Measurements from ENCODE around the gene MUSK.

Gene MUSK

GRCh38 chr9:110626101-110626829 is 42.3 kb upstream of the MUSK start:
- TF ChIP-seq, protein P1, sequence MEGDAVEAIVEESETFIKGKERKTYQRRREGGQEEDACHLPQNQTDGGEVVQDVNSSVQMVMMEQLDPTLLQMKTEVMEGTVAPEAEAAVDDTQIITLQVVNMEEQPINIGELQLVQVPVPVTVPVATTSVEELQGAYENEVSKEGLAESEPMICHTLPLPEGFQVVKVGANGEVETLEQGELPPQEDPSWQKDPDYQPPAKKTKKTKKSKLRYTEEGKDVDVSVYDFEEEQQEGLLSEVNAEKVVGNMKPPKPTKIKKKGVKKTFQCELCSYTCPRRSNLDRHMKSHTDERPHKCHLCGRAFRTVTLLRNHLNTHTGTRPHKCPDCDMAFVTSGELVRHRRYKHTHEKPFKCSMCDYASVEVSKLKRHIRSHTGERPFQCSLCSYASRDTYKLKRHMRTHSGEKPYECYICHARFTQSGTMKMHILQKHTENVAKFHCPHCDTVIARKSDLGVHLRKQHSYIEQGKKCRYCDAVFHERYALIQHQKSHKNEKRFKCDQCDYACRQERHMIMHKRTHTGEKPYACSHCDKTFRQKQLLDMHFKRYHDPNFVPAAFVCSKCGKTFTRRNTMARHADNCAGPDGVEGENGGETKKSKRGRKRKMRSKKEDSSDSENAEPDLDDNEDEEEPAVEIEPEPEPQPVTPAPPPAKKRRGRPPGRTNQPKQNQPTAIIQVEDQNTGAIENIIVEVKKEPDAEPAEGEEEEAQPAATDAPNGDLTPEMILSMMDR (IDR thresholded peaks at IDR 0.05; ENCODE audit: low read depth, low read length): no peak
- no peak for DNase-seq
- H3K4me1 ChIP-seq: no peaks in the 10 kb centered on the region
- no peaks in the 10 kb centered on the region for H3K27me3 ChIP-seq
- no peaks in the 10 kb centered on the region for H3K36me3 ChIP-seq
- no peaks in the 10 kb centered on the region for H3K9me3 ChIP-seq
- H3K4me3 ChIP-seq (ENCODE audit: low read depth, low read length): no peak overlapping the region

DNA sequence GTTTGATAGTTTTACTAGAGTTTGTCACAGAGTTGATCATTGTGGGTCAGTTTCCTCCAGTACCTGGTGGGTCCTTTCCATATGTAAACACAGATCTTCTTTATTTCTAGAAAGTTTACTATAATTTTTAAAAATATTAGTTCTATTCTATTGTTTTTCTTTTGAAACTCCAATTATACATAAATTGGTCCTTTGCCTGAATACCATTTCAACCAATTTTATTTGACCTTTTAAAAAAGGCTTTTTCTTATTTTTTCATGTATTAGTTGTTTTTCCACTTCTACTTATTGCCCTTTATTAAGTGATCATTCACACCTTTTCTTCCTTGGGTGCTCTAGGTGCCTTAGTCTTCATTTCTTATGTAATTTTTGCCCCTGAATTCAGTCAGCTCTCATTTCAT is 33.0 kb upstream of the MUSK start:
- no peaks in the 10 kb centered on the region for H3K9me3 ChIP-seq
- no peaks in the 10 kb centered on the region for H3K4me1 ChIP-seq
- no peak for DNase-seq
- no peak overlapping the region for H3K4me3 ChIP-seq (ENCODE audit: low read depth, low read length)
- TF ChIP-seq, protein P1 (IDR thresholded peaks at IDR 0.05; ENCODE audit: low read depth, low read length): no peak
- H3K27me3 ChIP-seq: no peaks in the 10 kb centered on the region
- no peaks in the 10 kb centered on the region for H3K36me3 ChIP-seq

DNA sequence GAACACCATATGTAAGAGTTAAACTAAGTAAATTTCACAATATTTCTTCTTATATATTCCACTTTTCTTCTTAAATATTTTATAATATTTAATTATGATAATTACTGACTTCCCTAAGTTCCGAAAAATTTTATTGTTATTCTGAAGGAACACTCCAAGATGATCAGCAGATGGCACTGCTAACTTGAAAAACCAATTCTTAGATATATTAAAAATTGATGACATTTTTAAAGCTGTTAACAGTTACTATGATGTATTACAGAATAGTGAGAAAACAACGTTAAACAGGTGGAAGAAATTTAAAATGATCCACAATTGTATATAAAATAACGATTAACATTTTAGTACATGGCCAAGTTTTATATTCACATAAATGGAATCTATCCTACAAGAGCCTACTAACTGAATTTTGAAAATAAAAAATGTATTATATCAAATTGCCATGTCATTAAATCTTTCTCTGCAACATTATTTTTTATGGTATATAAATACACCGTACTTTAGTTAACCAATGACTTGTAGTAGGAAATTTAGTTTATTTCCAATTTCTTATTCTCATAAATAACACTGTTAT is 30.1 kb upstream of the MUSK start:
- TF ChIP-seq, protein P1 (IDR thresholded peaks at IDR 0.05; ENCODE audit: low read depth, low read length): peak; percentile 49
- Histone ChIP-seq H3K9me3 (no peaks in the 10 kb centered on the region), H3K36me3 (no peaks in the 10 kb centered on the region), H3K4me3 (ENCODE audit: low read depth, low read length) (no peak overlapping the region), H3K27me3 (no peaks in the 10 kb centered on the region), H3K4me1 (no peaks in the 10 kb centered on the region)
- DNase-seq: no peak

- Histone ChIP-seq H3K4me1 (no peaks in the 10 kb centered on the region), H3K27me3 (no peaks in the 10 kb centered on the region), H3K9me3 (no peaks in the 10 kb centered on the region), H3K4me3 (ENCODE audit: low read depth, low read length) (no peak overlapping the region), H3K36me3 (no peaks in the 10 kb centered on the region)
- no peak for DNase-seq
- TF ChIP-seq, protein P1 (IDR thresholded peaks at IDR 0.05; ENCODE audit: low read depth, low read length): no peak
These were observed 27.9 kb upstream of the MUSK start for GRCh38 chr9:110640736-110641135.

- no peaks in the 10 kb centered on the region for H3K27me3 ChIP-seq
- no peak overlapping the region for H3K4me3 ChIP-seq (ENCODE audit: low read depth, low read length)
- no peaks in the 10 kb centered on the region for H3K36me3 ChIP-seq
- TF ChIP-seq, protein P1 (IDR thresholded peaks at IDR 0.05; ENCODE audit: low read depth, low read length): no peak
- H3K9me3 ChIP-seq: no peaks in the 10 kb centered on the region
- H3K4me1 ChIP-seq: no peaks in the 10 kb centered on the region
- no peak for DNase-seq
These were observed 27.3 kb upstream of the MUSK start for GRCh38 chr9:110641293-110641692.

- Histone ChIP-seq H3K27me3 (no peaks in the 10 kb centered on the region), H3K36me3 (no peaks in the 10 kb centered on the region), H3K4me1 (no peaks in the 10 kb centered on the region), H3K4me3 (ENCODE audit: low read depth, low read length) (no peak overlapping the region), H3K9me3 (no peaks in the 10 kb centered on the region)
- DNase-seq: no peak
- TF ChIP-seq, protein P1 (IDR thresholded peaks at IDR 0.05; ENCODE audit: low read depth, low read length): no peak
These were observed 19.9 kb upstream of the MUSK start for GRCh38 chr9:110648696-110649095.

Data from BE2C (cell line).